Upper lobe of left lung (tissue), 4 donors: Measurements from ENCODE around the gene GLIS1.

Experiments
- EP300 ChIP-seq, 4 donors: sonication (generic); formaldehyde crosslinking; IDR thresholded peaks; one replicate each; pipeline ENCODE4 v1.5.1; 2017; ENCODE audit warnings: antibody characterized with exemption in 4 of 4, control low read depth in 2 of 4
- POLR2A ChIP-seq, 4 donors: fragments of 450-650 bp; IDR thresholded peaks; one replicate each; pipeline ENCODE4 v1.5.1; 2016 to 2017; ENCODE audit warnings: antibody characterized with exemption in 4 of 4, mild to moderate bottlenecking in 2 of 4
- TF ChIP-seq, protein P1 (sequence below), 6 experiments: fragments of 450-650 bp in 4 of 6; fragments of 200-600 bp in 2 of 6; sonication (generic) in 2 of 6; IDR thresholded peaks; one replicate each; pipeline ENCODE4 v1.5.1; 2016 to 2019; ENCODE audit warnings: antibody characterized with exemption in 6 of 6

DNA sequence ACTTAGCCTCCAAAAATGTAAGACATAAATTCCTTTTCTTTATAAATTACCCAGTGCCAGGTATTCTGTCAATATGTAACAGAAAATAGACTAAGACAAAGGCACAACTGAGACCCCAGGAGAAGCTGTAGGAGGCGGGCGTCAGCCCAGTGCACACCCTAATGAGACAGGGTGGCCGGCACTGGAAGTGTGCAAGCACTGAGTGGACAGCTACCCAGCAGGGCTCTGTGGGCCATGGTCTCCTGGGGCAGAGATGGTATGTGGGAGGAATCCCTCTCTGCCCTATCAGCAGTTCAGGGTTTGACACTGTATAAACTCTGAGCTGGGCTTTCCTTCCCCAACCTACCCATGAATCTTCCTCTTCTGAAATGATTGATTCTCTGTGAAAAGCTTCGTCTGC, 139.5 kb downstream of the GLIS1 start:
- TF ChIP-seq, protein P1, sequence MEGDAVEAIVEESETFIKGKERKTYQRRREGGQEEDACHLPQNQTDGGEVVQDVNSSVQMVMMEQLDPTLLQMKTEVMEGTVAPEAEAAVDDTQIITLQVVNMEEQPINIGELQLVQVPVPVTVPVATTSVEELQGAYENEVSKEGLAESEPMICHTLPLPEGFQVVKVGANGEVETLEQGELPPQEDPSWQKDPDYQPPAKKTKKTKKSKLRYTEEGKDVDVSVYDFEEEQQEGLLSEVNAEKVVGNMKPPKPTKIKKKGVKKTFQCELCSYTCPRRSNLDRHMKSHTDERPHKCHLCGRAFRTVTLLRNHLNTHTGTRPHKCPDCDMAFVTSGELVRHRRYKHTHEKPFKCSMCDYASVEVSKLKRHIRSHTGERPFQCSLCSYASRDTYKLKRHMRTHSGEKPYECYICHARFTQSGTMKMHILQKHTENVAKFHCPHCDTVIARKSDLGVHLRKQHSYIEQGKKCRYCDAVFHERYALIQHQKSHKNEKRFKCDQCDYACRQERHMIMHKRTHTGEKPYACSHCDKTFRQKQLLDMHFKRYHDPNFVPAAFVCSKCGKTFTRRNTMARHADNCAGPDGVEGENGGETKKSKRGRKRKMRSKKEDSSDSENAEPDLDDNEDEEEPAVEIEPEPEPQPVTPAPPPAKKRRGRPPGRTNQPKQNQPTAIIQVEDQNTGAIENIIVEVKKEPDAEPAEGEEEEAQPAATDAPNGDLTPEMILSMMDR (IDR thresholded peaks at IDR 0.05), result no peak
- TF ChIP-seq POLR2A (IDR thresholded peaks at IDR 0.05) (no peak), EP300 (IDR thresholded peaks at IDR 0.05) (no peak)
